Posterior cingulate gyrus (tissue), 11 donors: ENCODE data around the gene TUBA1C.
"Not testable (repeated sequence)": the region's sequence is repeated elsewhere in the genome, so short reads cannot be mapped to it uniquely, and the experiment has no call there.

ENCODE experiments used
- DNase-seq, 10 donors: peaks; one replicate each; pipeline versions ENCODE4 v3.0.0 to v3.0.0-alpha.2; 2020 to 2021; ENCODE audit warnings: mixed read lengths in 3 of 10
- intact Hi-C: fragments of 100-400 bp; cut with DNase I; formaldehyde crosslinking; loops from one replicate; pipeline ENCODE4 v1.15.1; 2023

TUBA1C gene

GRCh38 chr12:49298160-49298559, 33.3 kb downstream of the TUBA1C start:
- peak in 3 of 10 donors; percentile 20 to 36 (median 23) for DNase-seq

GRCh38 chr12:49301760-49302159, 36.9 kb downstream of the TUBA1C start:
- intact Hi-C loops: no loop called here

More at GRCh38 chr12:49298160-49298559, 33.3 kb downstream of the TUBA1C start:
- intact Hi-C loops: no loop called here

GRCh38 chr12:49304161-49304560, 39.3 kb downstream of the TUBA1C start:
- intact Hi-C loops: no loop called here
- DNase-seq: peak in 3 of 10 donors; percentile 1 to 21 (median 17)

More at GRCh38 chr12:49301760-49302159, 36.9 kb downstream of the TUBA1C start:
- DNase-seq: no peak

- DNase-seq: peak in 2 of 10 donors; percentile 10 to 11
- intact Hi-C loops: no loop called here
Measured at GRCh38 chr12:49305762-49306510, 41.1 kb downstream of the TUBA1C start.

GRCh38 chr12:49309386-49309785, 44.5 kb downstream of the TUBA1C start:
- peak in 3 of 10 donors; percentile 14 to 24 (median 20) for DNase-seq
- intact Hi-C loops: no loop called here

- DNase-seq, intact Hi-C loops: not testable (repeated sequence)
Measured at GRCh38 chr12:49310451-49311000, 45.6 kb downstream of the TUBA1C start.

GRCh38 chr12:49314811-49315210, 49.9 kb downstream of the TUBA1C start:
- intact Hi-C loops: no loop called here

GRCh38 chr12:49317118-49317517, 52.2 kb downstream of the TUBA1C start:
- intact Hi-C loops: not testable (repeated sequence)

More at GRCh38 chr12:49314811-49315210, 49.9 kb downstream of the TUBA1C start:
- peak in 1 of 10 donors; percentile 25 for DNase-seq

GRCh38 chr12:49320411-49321103, 55.7 kb downstream of the TUBA1C start:
- intact Hi-C loops: not testable (repeated sequence)

More at GRCh38 chr12:49317118-49317517, 52.2 kb downstream of the TUBA1C start:
- DNase-seq: peak in 2 of 10 donors; percentile 7 to 31

GRCh38 chr12:49322367-49322707, 57.5 kb downstream of the TUBA1C start:
- DNase-seq: peak in 2 of 10 donors; percentile 12 to 58
- intact Hi-C loops: no loop called here

More at GRCh38 chr12:49320411-49321103, 55.7 kb downstream of the TUBA1C start:
- peak in 3 of 10 donors; percentile 11 to 59 (median 20) for DNase-seq

GRCh38 chr12:49322708-49323523, 58.0 kb downstream of the TUBA1C start, which contains the start of gene TROAP:
TSS of gene TROAP (plus strand) at chr12:49323255. CDS start at chr12:49323609, 354 bp downstream.
- DNase-seq: peak; percentile 94 to 100 (median 98)
- intact Hi-C loops: no loop called here

- intact Hi-C loops: no loop called here
- DNase-seq: peak in 3 of 10 donors; percentile 3 to 62 (median 32)
Measured at GRCh38 chr12:49323524-49324097, 58.7 kb downstream of the TUBA1C start.
